ENCODE data around the gene PIGC.

Gene PIGC

DNA sequence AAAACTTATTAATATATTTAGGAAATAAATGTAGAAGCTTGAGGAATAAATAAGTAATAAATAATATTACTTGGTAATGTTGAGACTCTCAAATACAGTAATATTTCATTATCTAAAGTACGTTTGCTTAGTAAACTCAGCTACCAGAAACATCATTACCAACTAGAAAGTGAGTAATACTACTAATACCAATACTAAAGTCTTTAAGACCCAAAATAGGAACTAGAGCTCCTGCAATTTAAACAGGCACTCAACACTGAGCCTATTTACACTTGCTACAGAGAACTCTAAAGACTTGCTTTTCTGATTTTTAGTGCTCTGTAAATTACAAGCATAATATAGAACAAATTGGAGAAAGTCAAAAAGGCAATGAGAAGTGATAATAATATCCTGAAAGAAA lies 36.9 kb downstream of the PIGC start:
- FAIRE-seq (no peak), DNase-seq (ENCODE audit: insufficient read length, low spot score) (no peak)
- TF ChIP-seq POLR2A (IDR thresholded peaks at IDR 0.05; ENCODE audit: low read depth, low read length) (no peak), POU2F2 (IDR thresholded peaks at IDR 0.05; ENCODE audit: low read depth, low read length) (no peak), POLR2AphosphoS5 (IDR thresholded peaks at IDR 0.05; ENCODE audit: low read depth, low read length) (no peak), PAX5 (IDR thresholded peaks at IDR 0.05; ENCODE audit: insufficient read depth, low read length, severe bottlenecking) (no peak), TAF1 (IDR thresholded peaks at IDR 0.05; ENCODE audit: low read depth, low read length) (no peak)

DNA sequence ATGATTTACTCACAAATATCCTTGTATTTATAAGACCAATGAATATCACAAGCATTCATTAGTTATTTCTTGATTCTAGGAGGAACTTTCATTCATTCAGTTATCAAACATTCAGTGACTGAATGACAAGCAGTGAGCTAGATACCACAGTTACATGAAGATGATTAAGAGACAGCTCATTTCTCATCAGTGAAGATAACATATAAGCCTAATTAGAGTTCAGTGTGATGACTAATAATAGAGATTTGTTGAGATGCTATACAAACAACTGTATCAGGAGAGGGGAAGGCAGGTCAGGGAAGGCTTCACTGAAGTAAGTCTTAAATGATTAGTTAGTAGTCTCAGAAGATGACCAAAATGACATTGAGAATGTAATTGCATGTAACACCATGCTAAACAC lies 38.0 kb downstream of the PIGC start:
- FAIRE-seq = peak; percentile 31
- no peak for TF ChIP-seq PAX5 (IDR thresholded peaks at IDR 0.05; ENCODE audit: insufficient read depth, low read length, severe bottlenecking)
- TF ChIP-seq POLR2AphosphoS5 (IDR thresholded peaks at IDR 0.05; ENCODE audit: low read depth, low read length) = no peak
- TF ChIP-seq POLR2A (IDR thresholded peaks at IDR 0.05; ENCODE audit: low read depth, low read length) = no peak
- TF ChIP-seq POU2F2 (IDR thresholded peaks at IDR 0.05; ENCODE audit: low read depth, low read length) = no peak
- TF ChIP-seq SPI1 (IDR thresholded peaks at IDR 0.05; ENCODE audit: low read depth, low read length) = no peak
- TF ChIP-seq TAF1 (IDR thresholded peaks at IDR 0.05; ENCODE audit: low read depth, low read length) = no peak
- no peak for DNase-seq (ENCODE audit: insufficient read length, low spot score)

DNA sequence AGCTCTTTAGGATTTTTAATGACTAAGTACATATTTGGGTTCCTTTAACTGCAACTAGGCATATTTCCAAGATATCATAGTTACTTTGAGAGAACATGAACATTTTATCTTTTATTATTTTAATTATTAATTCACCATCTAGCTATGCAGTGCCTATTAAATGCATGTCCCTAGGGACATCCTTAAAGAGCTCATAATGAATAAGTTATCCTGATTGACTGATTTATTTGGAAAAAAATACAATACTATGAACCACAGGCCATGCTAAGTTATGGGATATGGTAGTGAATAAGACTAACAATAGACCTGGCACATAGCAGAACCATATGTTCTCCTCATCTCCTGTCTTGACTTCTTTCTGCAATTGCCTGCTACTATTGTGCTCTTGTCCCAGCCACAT lies 39.7 kb downstream of the PIGC start:
- DNase-seq (ENCODE audit: insufficient read length, low spot score) (no peak), FAIRE-seq (no peak)
- TF ChIP-seq POU2F2 (IDR thresholded peaks at IDR 0.05; ENCODE audit: low read depth, low read length) (no peak), POLR2A (IDR thresholded peaks at IDR 0.05; ENCODE audit: low read depth, low read length) (no peak), TAF1 (IDR thresholded peaks at IDR 0.05; ENCODE audit: low read depth, low read length) (no peak), POLR2AphosphoS5 (IDR thresholded peaks at IDR 0.05; ENCODE audit: low read depth, low read length) (no peak), SPI1 (IDR thresholded peaks at IDR 0.05; ENCODE audit: low read depth, low read length) (no peak), PAX5 (IDR thresholded peaks at IDR 0.05; ENCODE audit: insufficient read depth, low read length, severe bottlenecking) (no peak)

DNA sequence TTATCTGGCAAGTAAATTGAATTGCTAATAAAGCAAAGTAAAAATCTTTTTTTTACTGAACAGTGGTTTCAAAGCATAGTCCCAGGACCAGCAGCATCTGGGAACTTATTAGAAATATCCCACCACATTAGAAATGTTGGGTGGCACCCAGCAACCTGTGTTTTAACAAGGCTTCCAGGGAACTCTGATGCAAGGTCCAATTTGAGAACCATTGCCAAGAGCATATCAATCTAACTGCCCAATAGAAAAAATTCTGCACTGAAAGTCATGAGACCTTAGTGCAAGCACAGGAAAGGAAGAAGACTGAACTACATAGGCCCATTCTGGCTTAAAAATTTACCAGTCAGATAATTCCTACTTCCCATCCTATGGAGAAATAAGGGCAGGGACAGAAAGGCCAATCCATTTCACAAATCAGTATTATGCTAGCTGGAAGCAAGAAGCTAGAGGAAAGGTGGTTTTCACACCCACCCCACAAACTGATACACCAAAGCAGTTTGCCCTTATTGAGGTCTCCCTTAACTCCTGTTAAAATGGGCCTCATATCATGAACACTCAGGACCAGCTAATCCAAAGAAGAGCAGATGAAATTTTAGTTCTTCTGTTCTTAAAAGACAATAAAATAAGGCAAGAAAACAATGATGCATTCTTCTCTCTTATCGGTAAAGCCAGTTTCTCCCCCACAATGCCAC lies 40.8 kb downstream of the PIGC start:
- no peak for DNase-seq (ENCODE audit: insufficient read length, low spot score)
- no peak for FAIRE-seq

DNA sequence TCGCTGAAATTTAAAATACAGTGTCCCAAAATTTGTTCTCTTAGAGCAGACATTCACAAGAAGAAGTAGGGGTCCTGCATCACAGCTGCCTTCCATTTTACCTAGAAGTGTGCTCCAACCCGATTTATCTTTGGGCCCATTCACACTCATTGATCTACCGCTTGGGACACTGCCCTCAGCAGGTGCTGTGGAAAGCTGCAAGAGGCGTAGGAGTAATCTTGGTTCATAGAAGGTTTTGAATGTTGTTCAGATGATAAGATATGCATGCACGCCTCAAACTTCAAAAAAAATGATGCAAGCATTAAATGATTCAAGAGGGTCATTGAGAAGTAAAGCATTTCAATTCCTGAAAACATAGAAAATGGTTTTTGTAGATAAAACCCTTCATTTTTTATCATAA lies 42.0 kb downstream of the PIGC start:
- no peak for TF ChIP-seq PAX5 (IDR thresholded peaks at IDR 0.05; ENCODE audit: insufficient read depth, low read length, severe bottlenecking)
- TF ChIP-seq TAF1 (IDR thresholded peaks at IDR 0.05; ENCODE audit: low read depth, low read length) = no peak
- no peak for TF ChIP-seq POLR2AphosphoS5 (IDR thresholded peaks at IDR 0.05; ENCODE audit: low read depth, low read length)
- TF ChIP-seq POU2F2 (IDR thresholded peaks at IDR 0.05; ENCODE audit: low read depth, low read length) = no peak
- no peak for TF ChIP-seq SPI1 (IDR thresholded peaks at IDR 0.05; ENCODE audit: low read depth, low read length)
- TF ChIP-seq POLR2A (IDR thresholded peaks at IDR 0.05; ENCODE audit: low read depth, low read length) = no peak
- DNase-seq (ENCODE audit: insufficient read length, low spot score) (no peak), FAIRE-seq (no peak)

More for the DNA sequence above, 40.8 kb downstream of the PIGC start:
- TF ChIP-seq TAF1 (IDR thresholded peaks at IDR 0.05; ENCODE audit: low read depth, low read length) (no peak), POU2F2 (IDR thresholded peaks at IDR 0.05; ENCODE audit: low read depth, low read length) (no peak), SPI1 (IDR thresholded peaks at IDR 0.05; ENCODE audit: low read depth, low read length) (no peak)

DNA sequence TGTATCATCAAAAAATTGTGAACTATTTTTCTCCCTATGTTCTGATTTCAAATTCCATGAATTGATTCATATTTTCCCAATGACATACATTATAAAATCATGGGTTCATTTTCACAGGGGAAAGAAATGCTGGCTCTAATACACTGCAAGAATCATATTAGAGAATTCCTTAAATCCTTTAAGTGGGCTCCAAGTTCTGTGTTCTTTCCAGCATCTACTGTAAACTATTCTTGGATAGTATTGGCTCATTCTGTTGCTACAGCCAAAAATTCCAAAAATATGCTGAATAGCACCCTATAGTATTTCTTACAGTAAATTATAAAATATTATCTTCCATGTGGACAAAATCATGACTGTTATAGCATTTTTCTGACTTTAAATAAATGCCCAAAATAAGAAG lies 42.4 kb downstream of the PIGC start:
- FAIRE-seq = no peak
- DNase-seq (ENCODE audit: insufficient read length, low spot score) = no peak
- TF ChIP-seq POLR2A (IDR thresholded peaks at IDR 0.05; ENCODE audit: low read depth, low read length) = no peak
- no peak for TF ChIP-seq TAF1 (IDR thresholded peaks at IDR 0.05; ENCODE audit: low read depth, low read length)
- TF ChIP-seq SPI1 (IDR thresholded peaks at IDR 0.05; ENCODE audit: low read depth, low read length) = no peak
- no peak for TF ChIP-seq POU2F2 (IDR thresholded peaks at IDR 0.05; ENCODE audit: low read depth, low read length)
- no peak for TF ChIP-seq POLR2AphosphoS5 (IDR thresholded peaks at IDR 0.05; ENCODE audit: low read depth, low read length)
- TF ChIP-seq PAX5 (IDR thresholded peaks at IDR 0.05; ENCODE audit: insufficient read depth, low read length, severe bottlenecking) = no peak

DNA sequence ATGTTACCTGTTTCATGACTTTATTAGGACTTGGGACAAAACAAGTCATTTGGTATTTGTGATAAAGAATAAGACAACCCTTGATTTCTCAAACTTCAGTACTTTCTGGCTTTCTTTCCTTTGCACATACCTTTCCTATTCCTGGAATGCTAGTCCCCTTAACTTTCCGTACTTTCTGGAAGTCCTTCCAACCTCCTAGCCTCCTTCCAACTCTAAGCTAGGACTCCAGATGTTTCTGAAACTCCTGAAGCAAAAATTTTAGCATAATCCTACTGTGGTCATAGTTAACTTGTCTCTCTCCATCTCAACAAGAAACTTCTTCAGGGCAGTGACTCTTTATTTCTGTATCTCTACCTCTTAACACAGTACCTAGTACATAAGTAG lies 43.2 kb downstream of the PIGC start:
- DNase-seq (ENCODE audit: insufficient read length, low spot score) = no peak

DNA sequence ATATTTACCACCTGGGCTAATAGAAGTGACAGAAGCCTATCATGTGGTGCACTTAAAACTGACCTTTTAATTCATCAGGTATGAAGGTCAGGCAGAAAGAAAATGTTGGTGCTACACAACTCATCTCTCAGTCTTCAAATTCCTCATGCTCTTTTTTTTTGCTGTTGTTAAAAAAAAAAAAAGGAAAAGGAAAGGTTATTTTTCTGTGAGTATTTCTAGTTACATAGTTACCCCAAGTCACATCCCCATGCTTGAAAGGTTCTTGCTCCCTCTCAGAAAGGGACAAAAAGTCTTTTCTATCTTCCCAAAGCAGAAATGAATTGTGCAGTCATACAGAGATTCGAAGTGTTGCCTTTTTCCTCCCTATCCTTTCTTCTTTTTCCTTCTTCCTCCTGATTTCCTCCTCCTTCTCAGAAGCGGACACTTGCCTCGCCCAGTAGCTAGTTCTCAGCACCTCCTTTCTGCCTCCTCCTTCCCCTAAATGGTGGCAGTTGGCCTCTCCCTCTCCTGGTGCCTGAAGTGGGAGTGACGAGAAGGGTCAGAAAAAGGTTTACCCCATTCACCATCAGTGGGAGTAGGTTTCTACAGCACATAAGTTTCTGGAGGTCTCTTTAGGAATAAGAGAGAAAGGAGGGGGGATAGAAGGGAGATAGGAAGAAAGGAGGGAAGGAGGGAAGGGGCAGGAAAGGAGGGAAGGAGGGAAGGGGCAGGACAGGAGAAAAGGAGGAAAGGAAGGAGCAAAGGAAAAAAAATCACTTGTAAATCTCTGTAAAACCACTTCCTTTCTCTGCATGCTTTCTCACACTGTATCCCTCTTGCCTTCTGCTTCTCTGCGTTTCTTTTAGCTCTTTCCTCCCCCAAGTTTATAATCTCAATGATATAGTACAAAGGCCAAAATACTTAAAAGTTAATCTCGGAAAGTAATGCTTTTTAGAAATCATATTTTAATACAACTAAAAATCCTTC lies 43.8 kb downstream of the PIGC start:
- FAIRE-seq = no peak
- DNase-seq (ENCODE audit: insufficient read length, low spot score) = no peak
- no peak for TF ChIP-seq TAF1 (IDR thresholded peaks at IDR 0.05; ENCODE audit: low read depth, low read length)
- no peak for TF ChIP-seq POU2F2 (IDR thresholded peaks at IDR 0.05; ENCODE audit: low read depth, low read length)
- no peak for TF ChIP-seq POLR2A (IDR thresholded peaks at IDR 0.05; ENCODE audit: low read depth, low read length)
- TF ChIP-seq SPI1 (IDR thresholded peaks at IDR 0.05; ENCODE audit: low read depth, low read length) = no peak
- no peak for TF ChIP-seq PAX5 (IDR thresholded peaks at IDR 0.05; ENCODE audit: insufficient read depth, low read length, severe bottlenecking)
- TF ChIP-seq POLR2AphosphoS5 (IDR thresholded peaks at IDR 0.05; ENCODE audit: low read depth, low read length) = no peak

More for the DNA sequence above, 43.2 kb downstream of the PIGC start:
- TF ChIP-seq POLR2AphosphoS5 (IDR thresholded peaks at IDR 0.05; ENCODE audit: low read depth, low read length) (no peak), TAF1 (IDR thresholded peaks at IDR 0.05; ENCODE audit: low read depth, low read length) (no peak), PAX5 (IDR thresholded peaks at IDR 0.05; ENCODE audit: insufficient read depth, low read length, severe bottlenecking) (no peak), POLR2A (IDR thresholded peaks at IDR 0.05; ENCODE audit: low read depth, low read length) (no peak)
- peak; percentile 9 for FAIRE-seq

DNA sequence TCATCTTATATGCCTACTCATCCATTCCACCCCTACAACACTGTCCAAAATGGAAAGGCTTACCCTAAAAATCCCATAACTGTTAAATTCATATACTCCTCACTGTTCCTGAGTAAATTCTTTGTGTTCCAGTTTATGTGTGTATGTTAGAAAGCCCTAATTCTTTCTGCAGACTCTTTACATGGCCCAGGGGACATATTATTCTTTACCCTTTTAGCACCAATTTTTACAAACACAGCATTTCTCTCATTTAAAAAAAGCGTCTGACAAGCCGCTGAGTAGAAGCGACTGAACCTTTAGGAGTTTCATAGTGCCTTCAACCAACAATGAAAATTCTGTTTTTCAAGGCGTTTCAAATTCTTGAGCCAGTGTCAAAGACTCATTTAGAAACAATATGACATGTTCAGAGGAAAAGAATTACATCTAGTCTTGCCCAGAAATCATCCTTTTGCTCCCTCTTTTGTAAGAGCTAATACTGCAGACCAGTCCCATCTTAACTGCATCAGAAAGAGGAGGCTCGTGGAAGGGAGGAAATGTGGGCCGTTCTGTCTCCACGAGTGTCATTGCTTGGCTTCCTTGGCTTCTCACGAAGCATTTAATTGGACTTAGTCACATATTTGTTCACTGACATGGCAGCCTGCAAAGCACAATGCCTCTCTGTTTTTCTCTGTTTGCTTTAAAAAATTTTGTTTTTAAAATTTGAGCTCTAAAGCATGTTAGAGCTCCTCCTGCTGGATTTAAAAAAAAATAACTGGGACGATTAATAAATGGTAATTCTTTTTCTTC lies 44.7 kb downstream of the PIGC start:
- DNase-seq (ENCODE audit: insufficient read length, low spot score) (no peak), FAIRE-seq (peak; percentile 86)
- no peak for TF ChIP-seq PAX5 (IDR thresholded peaks at IDR 0.05; ENCODE audit: insufficient read depth, low read length, severe bottlenecking)
- TF ChIP-seq SPI1 (IDR thresholded peaks at IDR 0.05; ENCODE audit: low read depth, low read length) = no peak
- no peak for TF ChIP-seq POU2F2 (IDR thresholded peaks at IDR 0.05; ENCODE audit: low read depth, low read length)
- TF ChIP-seq TAF1 (IDR thresholded peaks at IDR 0.05; ENCODE audit: low read depth, low read length) = no peak
- no peak for TF ChIP-seq POLR2AphosphoS5 (IDR thresholded peaks at IDR 0.05; ENCODE audit: low read depth, low read length)
- no peak for TF ChIP-seq POLR2A (IDR thresholded peaks at IDR 0.05; ENCODE audit: low read depth, low read length)
